Measurements from ENCODE around the gene SOCS7.

The SOCS7 gene

GRCh38 chr17:38338535-38338934, 13.1 kb upstream of the SOCS7 start:
- DNase-seq, result no peak

- DNase-seq, result no peak
These were observed 11.8 kb upstream of the SOCS7 start for GRCh38 chr17:38339891-38340290.

- DNase-seq, result peak; percentile 88
These were observed 10.5 kb upstream of the SOCS7 start for GRCh38 chr17:38341035-38341721.

- DNase-seq, result no peak
These were observed 8.6 kb upstream of the SOCS7 start for GRCh38 chr17:38342886-38343607.

GRCh38 chr17:38343608-38344419, 7.8 kb upstream of the SOCS7 start, which contains the start of gene GPR179:
Gene GPR179, minus strand, starts transcription at chr17:38343956. Its CDS starts 167 bp downstream, at chr17:38343789.
- no peak for DNase-seq

- no peak for DNase-seq
These were observed 7.3 kb upstream of the SOCS7 start for GRCh38 chr17:38344420-38344745.

GRCh38 chr17:38345743-38346142, 5.9 kb upstream of the SOCS7 start:
- DNase-seq, result no peak

GRCh38 chr17:38349097-38349730, 2.4 kb upstream of the SOCS7 start:
- DNase-seq, result peak; percentile 71

GRCh38 chr17:38350035-38350434, 1.6 kb upstream of the SOCS7 start:
- no peak for DNase-seq

GRCh38 chr17:38352245-38353085, 821 bp downstream of the SOCS7 start:
- no peak for DNase-seq

GRCh38 chr17:38353086-38353604, 1.5 kb downstream of the SOCS7 start:
- DNase-seq, result no peak

GRCh38 chr17:38353668-38354067, 2.0 kb downstream of the SOCS7 start:
- DNase-seq, result no peak

- no peak for DNase-seq
These were observed 2.8 kb downstream of the SOCS7 start for GRCh38 chr17:38354466-38354865.

GRCh38 chr17:38355251-38355650, 3.6 kb downstream of the SOCS7 start:
- DNase-seq, result no peak

GRCh38 chr17:38357486-38358123, 6.0 kb downstream of the SOCS7 start:
- DNase-seq, result no peak

GRCh38 chr17:38358586-38359513, 7.2 kb downstream of the SOCS7 start:
- no peak for DNase-seq

- no peak for DNase-seq
These were observed 10.2 kb downstream of the SOCS7 start for GRCh38 chr17:38361694-38362465.

GRCh38 chr17:38363016-38363415, 11.4 kb downstream of the SOCS7 start:
- DNase-seq, result no peak

- DNase-seq, result no peak
These were observed 13.1 kb downstream of the SOCS7 start for GRCh38 chr17:38364741-38365140.

All from COR-L47 (cell line).